Smooth muscle cell (in vitro differentiated cells): Measurements from ENCODE around the gene CRYBA4. TPM values are rescaled to one million over a fixed set of nuclear protein-coding genes. Genes with fewer than 3 reads are reported as not detected.

ENCODE experiments used
- DNase-seq: peaks from one replicate; lab custom pipeline; 2025; ENCODE audit not compliant: unreplicated experiment; lab: John Stamatoyannopoulos, UW
- H2AFZ ChIP-seq: fragments of 200-600 bp; sonication (generic); 2 replicates; pipeline ENCODE4 v1.6.0; 2016; ENCODE audit warnings: antibody characterized with exemption, low read depth, mild to moderate bottlenecking
- H3F3A ChIP-seq: fragments of 200-600 bp; sonication (generic); 2 replicates; pipeline ENCODE4 v1.6.0; 2017; ENCODE audit warnings: antibody characterized with exemption, low read depth
- H3K27ac ChIP-seq: fragments of 200-600 bp; sonication (generic); 2 replicates; pipeline ENCODE4 v1.5.1; 2016; ENCODE audit warnings: low read depth, mild to moderate bottlenecking
- H3K27me3 ChIP-seq: fragments of 200-600 bp; sonication (generic); 2 replicates; pipeline ENCODE4 v1.6.1; 2016; ENCODE audit warnings: low read depth, mild to moderate bottlenecking
- H3K36me3 ChIP-seq: fragments of 200-600 bp; sonication (generic); 2 replicates; pipeline ENCODE4 v1.5.1; 2016; ENCODE audit warnings: low read depth
- H3K4me1 ChIP-seq: fragments of 200-600 bp; sonication (generic); 2 replicates; pipeline ENCODE4 v1.5.1; 2016; ENCODE audit warnings: low read depth
- H3K4me2 ChIP-seq: fragments of 200-600 bp; sonication (generic); 2 replicates; pipeline ENCODE4 v1.6.0; 2016; ENCODE audit warnings: mild to moderate bottlenecking
- H3K4me3 ChIP-seq: fragments of 200-600 bp; sonication (generic); 2 replicates; pipeline ENCODE4 v1.5.1; 2016; ENCODE audit warnings: mild to moderate bottlenecking
- H3K79me2 ChIP-seq: fragments of 200-600 bp; sonication (generic); 2 replicates; pipeline ENCODE4 v1.6.0; 2016; ENCODE audit warnings: low read depth, mild to moderate bottlenecking
- H3K9ac ChIP-seq: fragments of 200-600 bp; sonication (generic); 2 replicates; pipeline ENCODE4 v1.6.0; 2016; ENCODE audit warnings: low read depth
- H3K9me3 ChIP-seq: fragments of 200-600 bp; sonication (generic); replicated peaks from 2 replicates; pipeline ENCODE4 v1.5.1; 2016; ENCODE audit warnings: low read depth
- H4K20me1 ChIP-seq: fragments of 200-600 bp; sonication (generic); 2 replicates; pipeline ENCODE4 v1.6.0; 2016; ENCODE audit warnings: low read depth
- CTCF ChIP-seq: fragments of 200-600 bp; sonication (generic); IDR thresholded peaks from 2 replicates; pipeline ENCODE4 v1.5.1; 2017; ENCODE audit warnings: borderline replicate concordance, mild to moderate bottlenecking, antibody characterized with exemption; ENCODE audit not compliant: insufficient read depth, poor library complexity, severe bottlenecking
- WGBS: methylation state at CpG from one replicate; pipeline ENCODE4 v1.1.7; 2016; ENCODE audit warnings: low lambda C conversion rate; 5-methylcytosine and 5-hydroxymethylcytosine counted together
- polyA plus RNA-seq: library from polyadenylated mRNA; unstranded; fragments of >200 nt; fragmentation: Nextera tagmentation; extraction: Ambion mirVana; gene quantifications from 2 replicates; pipeline ENCODE4 v1.2.1, GENCODE V29; 2016
- total RNA-seq: library from RNA; depleted of rRNA; stranded (reverse); fragments of >200 nt; gene quantifications from 2 replicates; pipeline ENCODE4 v1.2.3, GENCODE V29; 2014

Gene CRYBA4
- total and polyA plus RNA-seq, 2 experiments from 2014 or later = 1.8 to 4.9 TPM

- Histone ChIP-seq H3F3A (no peaks in the 10 kb centered on the region), H4K20me1 (no peaks in the 10 kb centered on the region), H3K4me2 (no peak overlapping the region), H3K9me3 (no peaks in the 10 kb centered on the region), H3K4me3 (no peak overlapping the region), H3K27me3 (peaks cover 10% of the 10 kb centered on the region), H3K9ac (no peak overlapping the region), H2AFZ (no peak overlapping the region), H3K36me3 (no peaks in the 10 kb centered on the region), H3K4me1 (peaks cover 21% of the 10 kb centered on the region), H3K27ac (no peak overlapping the region), H3K79me2 (no peaks in the 10 kb centered on the region)
- no peak for TF ChIP-seq CTCF
- 87% methylated on average over 11 of the region's 11 CpGs for WGBS
- DNase-seq = no peak
Measured at GRCh38 chr22:26615830-26616435, 5.8 kb upstream of the CRYBA4 start.

- H2AFZ ChIP-seq = no peak overlapping the region
- H3K27me3 ChIP-seq = peaks cover 10% of the 10 kb centered on the region
- no peaks in the 10 kb centered on the region for H3K36me3 ChIP-seq
- peaks cover 23% of the 10 kb centered on the region for H3K4me1 ChIP-seq
- H3K79me2 ChIP-seq = no peaks in the 10 kb centered on the region
- no peak overlapping the region for H3K4me2 ChIP-seq
- no peak overlapping the region for H3K9ac ChIP-seq
- no peaks in the 10 kb centered on the region for H3K9me3 ChIP-seq
- no peak overlapping the region for H3K4me3 ChIP-seq
- H4K20me1 ChIP-seq = no peaks in the 10 kb centered on the region
- no peak for DNase-seq
- no peak overlapping the region for H3K27ac ChIP-seq
- whole genome bisulfite sequencing = 48% methylated on average over 2 of the region's 2 CpGs
- no peaks in the 10 kb centered on the region for H3F3A ChIP-seq
- no peak for TF ChIP-seq CTCF
Measured at GRCh38 chr22:26616650-26617049, 5.1 kb upstream of the CRYBA4 start.

- Histone ChIP-seq H3K27ac (no peak within 1 kb of the TSS), H3K79me2 (no peaks in the 10 kb centered on the region), H4K20me1 (no peaks in the 10 kb centered on the region), H3K36me3 (no peaks in the 10 kb centered on the region), H2AFZ (peak within 1 kb of the TSS; percentile 61), H3K4me3 (no peak within 1 kb of the TSS), H3K27me3 (peaks cover 10% of the 10 kb centered on the region), H3K9ac (no peak within 1 kb of the TSS), H3F3A (no peaks in the 10 kb centered on the region), H3K9me3 (no peaks in the 10 kb centered on the region), H3K4me2 (no peak within 1 kb of the TSS), H3K4me1 (peaks cover 24% of the 10 kb centered on the region)
- TF ChIP-seq CTCF = no peak
- 52% methylated on average over 7 of the region's 7 CpGs for WGBS
- no peak for DNase-seq
Measured at GRCh38 chr22:26617271-26618199, 4.2 kb upstream of the CRYBA4 start, which contains the start of gene CRYBB1. CRYBB1 (minus strand) TSS chr22:26618027; CDS start chr22:26616319, 1,708 bp downstream.
